Kidney glomerular epithelial cell (primary cell): ENCODE measurements around the gene MDH2.
"Not testable (repeated sequence)": the region's sequence is repeated elsewhere in the genome, so short reads cannot be mapped to it uniquely, and the experiment has no call there.

ENCODE experiments used
- DNase-seq: peaks from one replicate; lab custom pipeline; 2025; lab: John Stamatoyannopoulos, UW

MDH2 gene

DNA sequence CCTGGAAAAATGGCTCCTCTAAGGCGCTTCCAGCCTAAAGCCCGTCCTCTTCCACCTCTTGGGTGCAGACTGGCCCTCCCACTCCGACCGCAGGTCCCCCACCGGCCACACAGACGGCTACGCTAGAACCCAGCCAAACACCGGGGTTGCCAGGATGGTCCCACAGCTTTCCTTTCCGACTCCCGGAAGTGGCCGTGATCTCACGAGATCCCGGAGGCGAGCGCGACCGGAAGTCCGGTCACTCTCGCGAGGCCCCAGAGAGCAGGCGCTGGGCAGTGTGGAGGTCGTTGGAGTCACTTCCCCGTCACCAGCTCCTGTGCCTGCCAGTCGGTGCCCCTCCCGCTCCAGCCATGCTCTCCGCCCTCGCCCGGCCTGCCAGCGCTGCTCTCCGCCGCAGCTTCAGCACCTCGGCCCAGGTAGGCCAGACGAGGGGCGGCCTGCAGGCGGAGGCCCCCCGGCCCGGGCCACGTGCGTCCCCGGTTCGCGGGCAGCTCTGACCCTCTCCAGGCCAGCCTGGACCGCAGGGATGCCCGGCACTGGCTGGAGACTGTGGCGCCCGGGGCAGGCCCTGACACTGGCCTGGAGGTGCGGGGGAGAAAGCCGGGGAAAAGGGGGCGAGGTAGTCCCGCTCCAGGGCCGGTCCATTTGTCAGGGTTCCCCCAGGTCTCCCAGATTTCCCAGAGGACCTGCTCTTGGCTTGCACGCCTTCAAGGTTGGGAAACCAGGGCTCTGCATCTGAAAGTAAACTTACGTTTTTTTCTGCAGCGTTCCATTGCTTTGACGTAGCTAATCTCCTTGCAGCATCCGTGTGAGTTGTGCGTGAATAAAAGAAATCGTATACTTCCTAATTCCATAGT lies at the start of gene MDH2, which contains the start of gene STYXL1:
Gene MDH2, plus strand, starts transcription at position 296 of the 857 bp plus-strand sequence. Its CDS starts 55 bp downstream, at position 351.
Gene STYXL1, minus strand, starts transcription at position 190 of the 857 bp plus-strand sequence. CDS start 17,477 bp downstream, outside the sequence.
- peak; percentile 93 for DNase-seq

- DNase-seq = no peak
Measured at GRCh38 chr7:76000566-76000965, 47.3 kb upstream of the MDH2 start.

GRCh38 chr7:76002139-76002538 lies 45.8 kb upstream of the MDH2 start:
- no peak for DNase-seq

GRCh38 chr7:76002822-76003221 lies 45.1 kb upstream of the MDH2 start:
- DNase-seq = no peak

- no peak for DNase-seq
Measured at GRCh38 chr7:76003351-76003750, 44.6 kb upstream of the MDH2 start.

- not testable (repeated sequence) for DNase-seq
Measured at GRCh38 chr7:76005004-76005403, 42.9 kb upstream of the MDH2 start.

DNA sequence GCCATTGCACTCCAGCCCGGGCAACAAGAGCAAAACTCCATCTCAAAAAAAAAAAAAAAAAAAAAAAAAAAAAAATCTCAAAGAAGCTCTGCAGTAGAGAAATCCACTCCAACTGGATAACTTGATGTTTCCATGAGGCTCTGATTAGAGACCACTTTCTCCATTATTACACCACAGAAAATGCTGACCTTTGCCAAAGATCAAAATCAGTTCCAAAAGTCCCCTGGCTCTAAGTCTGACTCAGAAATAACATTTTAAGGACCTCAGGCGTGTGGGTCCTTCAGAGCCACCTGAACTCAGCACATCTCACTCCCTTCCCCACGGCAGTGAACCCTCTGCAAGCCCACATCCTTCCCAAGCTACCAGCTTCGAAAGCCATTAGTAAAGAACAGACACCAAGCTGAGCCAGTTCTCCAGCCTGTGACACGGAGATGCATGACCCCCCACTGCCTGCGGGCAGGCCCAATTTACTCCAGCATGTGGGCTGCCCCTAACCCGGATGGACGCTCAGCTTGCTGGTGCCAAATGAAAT lies 39.7 kb upstream of the MDH2 start:
- no peak for DNase-seq

GRCh38 chr7:76009672-76010600 lies 38.0 kb upstream of the MDH2 start:
- no peak for DNase-seq

- no peak for DNase-seq
Measured at GRCh38 chr7:76011442-76011861, 36.5 kb upstream of the MDH2 start.

GRCh38 chr7:76016191-76016947 lies 31.5 kb upstream of the MDH2 start:
- DNase-seq = no peak

DNA sequence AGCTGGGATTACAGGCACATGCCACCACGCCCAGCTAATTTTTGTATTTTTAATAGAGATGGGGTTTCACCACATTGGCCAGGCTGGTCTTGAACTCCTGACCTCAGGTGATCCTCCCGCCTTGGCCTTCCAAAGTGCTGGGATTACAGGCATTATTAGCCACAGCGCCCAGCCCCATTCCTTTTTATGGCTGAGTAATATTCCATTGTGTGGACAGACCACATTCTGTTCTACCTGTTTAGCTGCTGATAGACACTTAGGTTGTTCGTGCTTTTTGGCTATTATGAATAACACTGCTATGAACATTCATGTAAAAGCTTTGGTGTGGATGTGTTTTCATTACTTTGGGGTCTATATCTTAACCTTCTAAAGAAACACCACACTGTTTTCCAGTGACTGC lies 29.4 kb upstream of the MDH2 start:
- DNase-seq = not testable (repeated sequence)

DNA sequence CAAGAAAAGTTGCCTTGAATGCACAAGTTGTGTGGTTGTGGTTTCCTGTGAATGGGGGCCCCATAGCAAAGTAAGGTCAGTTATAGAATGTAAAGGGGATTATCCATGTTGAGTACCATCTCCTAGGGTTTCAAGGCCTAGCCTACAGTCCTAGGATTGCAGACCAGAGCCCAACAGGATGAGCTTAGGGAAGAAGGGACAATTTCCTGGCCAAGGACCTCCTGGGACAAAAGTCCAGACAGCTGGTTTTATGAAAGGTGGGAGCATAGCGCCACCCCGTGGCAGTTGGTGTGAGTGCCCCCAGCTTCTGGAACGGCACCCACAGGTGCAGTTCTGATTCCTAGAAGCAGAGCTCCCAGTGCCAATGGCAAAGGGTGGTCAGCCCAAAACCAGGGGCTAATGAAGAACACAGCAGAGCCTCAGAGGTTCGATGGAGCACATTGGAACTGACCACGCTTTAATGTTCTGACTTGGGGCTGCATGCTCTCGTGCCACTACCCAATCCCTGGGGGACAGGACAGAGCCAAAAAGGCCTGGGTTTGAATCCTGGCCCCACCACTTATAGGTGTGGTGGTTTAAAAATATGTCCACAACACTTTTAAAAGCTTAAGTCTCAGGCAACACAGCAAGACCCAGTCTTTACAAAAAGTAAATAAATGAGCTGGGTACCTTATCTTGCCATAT lies 27.7 kb upstream of the MDH2 start:
- peak; percentile 14 for DNase-seq

DNA sequence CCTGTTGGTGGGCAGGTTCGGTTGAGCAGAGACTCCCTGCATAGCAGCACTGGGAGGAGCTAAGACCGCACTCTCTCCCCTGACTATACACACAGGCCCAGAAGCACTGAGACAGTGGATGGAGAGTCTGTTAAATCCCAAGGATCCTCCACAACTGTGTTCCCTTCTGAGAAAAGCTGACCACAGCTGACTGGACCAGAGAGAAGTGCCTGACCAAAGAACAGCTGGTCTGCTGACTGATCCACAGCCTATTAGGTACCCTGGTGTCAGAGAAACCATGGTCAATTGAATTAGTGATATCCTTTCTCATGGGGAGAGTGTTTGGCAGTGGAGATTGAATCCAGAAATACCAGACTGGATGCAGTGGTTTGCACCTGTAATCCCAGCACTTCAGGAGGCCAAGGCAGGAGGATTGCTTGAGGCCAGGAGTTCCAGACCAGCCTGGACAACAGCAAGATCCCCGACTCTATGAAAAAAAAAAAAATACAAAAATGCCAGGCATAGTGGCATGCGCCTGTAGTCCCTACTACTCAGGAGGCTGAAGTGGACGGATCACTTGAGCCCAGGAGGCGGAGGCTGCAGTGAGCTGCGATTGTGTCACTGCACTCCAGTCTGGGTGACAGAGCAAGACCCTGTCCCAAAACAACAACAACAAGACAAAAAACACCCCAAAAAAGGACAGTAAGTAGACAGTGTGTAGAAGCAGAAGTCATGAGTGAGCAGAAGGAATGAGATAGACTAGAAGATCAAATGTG lies 25.7 kb upstream of the MDH2 start:
- no peak for DNase-seq

GRCh38 chr7:76023002-76023401 lies 24.9 kb upstream of the MDH2 start:
- DNase-seq = no peak

GRCh38 chr7:76029682-76030081 lies 18.2 kb upstream of the MDH2 start:
- DNase-seq = not testable (repeated sequence)

- DNase-seq = no peak
Measured at GRCh38 chr7:76031964-76032363, 15.9 kb upstream of the MDH2 start.

DNA sequence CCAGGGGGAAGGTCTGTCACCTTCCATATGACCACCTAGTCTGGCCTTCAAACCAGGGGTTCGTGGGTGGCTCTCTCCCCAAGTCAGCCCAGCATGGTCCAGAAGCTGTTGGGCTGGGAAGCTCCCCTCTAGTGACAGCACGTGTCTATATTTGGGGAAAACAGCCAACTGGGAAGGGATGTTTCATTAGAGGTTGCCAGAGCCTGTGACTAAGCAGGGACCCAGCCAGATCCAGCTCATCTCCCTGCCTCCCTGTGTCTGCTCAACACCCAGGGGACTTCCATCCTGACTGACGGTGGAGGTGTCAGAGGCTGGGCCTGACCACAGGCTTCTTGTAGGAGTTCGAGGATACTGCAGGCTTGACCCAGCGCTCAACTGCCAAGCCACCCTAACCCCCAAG lies 10.6 kb upstream of the MDH2 start:
- peak; percentile 4 for DNase-seq

- no peak for DNase-seq
Measured at GRCh38 chr7:76040126-76040525, 7.8 kb upstream of the MDH2 start.

- no peak for DNase-seq
Measured at GRCh38 chr7:76044375-76044865, 3.5 kb upstream of the MDH2 start.

DNA sequence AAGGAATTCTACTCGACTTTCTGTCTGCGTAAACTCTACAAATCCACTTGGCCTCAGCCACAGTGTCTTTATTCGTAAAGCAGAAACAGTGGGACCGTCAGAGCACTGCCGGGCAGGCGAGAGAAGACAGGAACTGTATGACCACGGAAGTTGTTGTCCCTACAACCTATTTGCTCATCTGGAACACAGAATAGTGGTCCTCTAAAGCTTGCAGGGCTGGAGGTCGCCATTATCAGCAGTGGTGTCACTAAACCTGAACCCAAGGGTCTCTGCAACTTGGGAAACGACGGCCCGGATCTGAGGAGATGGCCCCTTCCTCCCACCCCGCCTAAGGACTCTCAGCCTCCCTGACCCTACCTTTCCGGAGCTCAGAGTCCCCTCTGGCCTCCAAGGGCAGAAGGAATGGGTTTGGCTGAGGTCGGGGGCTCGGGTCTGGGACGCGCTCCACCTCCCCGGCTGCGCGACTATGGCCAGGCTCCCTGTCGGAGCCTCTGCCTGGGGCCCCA lies 548 bp upstream of the MDH2 start:
- no peak for DNase-seq
